GM13976 (cell line): ENCODE data around the gene NLRX1.

Source experiments
- DNase-seq: peaks from one replicate; pipeline ENCODE4 v3.0.0; 2012; ENCODE audit warnings: low spot score
- CTCF ChIP-seq: IDR thresholded peaks from 2 replicates; pipeline ENCODE4 v1.5.1; 2012; ENCODE audit warnings: borderline replicate concordance, mild to moderate bottlenecking; ENCODE audit not compliant: insufficient read depth; ENCODE audit errors: extremely low read depth, missing control alignments, control extremely low read depth
- in situ Hi-C: fragments of 300-500 bp; cut with MboI; formaldehyde crosslinking; loops from one replicate; pipeline ENCODE4 v1.12.0; 2022; ENCODE audit warnings: low sequenced_read_pairs, mixed read lengths, inconsistent platforms; ENCODE audit not compliant: unreplicated experiment

Gene NLRX1

GRCh38 chr11:119153049-119153818 is 15.3 kb upstream of the NLRX1 start:
- DNase-seq, result no peak
- in situ Hi-C loops, result no loop called here

GRCh38 chr11:119154178-119154577 is 14.3 kb upstream of the NLRX1 start:
- no peak for TF ChIP-seq CTCF
- in situ Hi-C loops, result no loop called here
- DNase-seq, result no peak

More at GRCh38 chr11:119153049-119153818, 15.3 kb upstream of the NLRX1 start:
- no peak for TF ChIP-seq CTCF

GRCh38 chr11:119155733-119156492 is 12.6 kb upstream of the NLRX1 start:
- no peak for TF ChIP-seq CTCF
- no peak for DNase-seq
- in situ Hi-C loops, result no loop called here

- no peak for DNase-seq
- in situ Hi-C loops, result no loop called here
- no peak for TF ChIP-seq CTCF
Measured at GRCh38 chr11:119156496-119156895, 12.0 kb upstream of the NLRX1 start.

GRCh38 chr11:119157063-119157462 is 11.5 kb upstream of the NLRX1 start:
- in situ Hi-C loops, result no loop called here
- no peak for DNase-seq
- TF ChIP-seq CTCF, result no peak

GRCh38 chr11:119158467-119158866 is 10.1 kb upstream of the NLRX1 start:
- no peak for TF ChIP-seq CTCF
- in situ Hi-C loops, result no loop called here
- no peak for DNase-seq
